UCSD-AML1 (cell line): Measurements from ENCODE around the gene DOCK3.
"Not testable (repeated sequence)": the region's sequence is repeated elsewhere in the genome, so short reads cannot be mapped to it uniquely, and the experiment has no call there.

ENCODE experiments used
- DNase-seq: peaks from one replicate; lab custom pipeline; 2025; ENCODE audit not compliant: unreplicated experiment; lab: John Stamatoyannopoulos, UW

DOCK3 gene

DNA sequence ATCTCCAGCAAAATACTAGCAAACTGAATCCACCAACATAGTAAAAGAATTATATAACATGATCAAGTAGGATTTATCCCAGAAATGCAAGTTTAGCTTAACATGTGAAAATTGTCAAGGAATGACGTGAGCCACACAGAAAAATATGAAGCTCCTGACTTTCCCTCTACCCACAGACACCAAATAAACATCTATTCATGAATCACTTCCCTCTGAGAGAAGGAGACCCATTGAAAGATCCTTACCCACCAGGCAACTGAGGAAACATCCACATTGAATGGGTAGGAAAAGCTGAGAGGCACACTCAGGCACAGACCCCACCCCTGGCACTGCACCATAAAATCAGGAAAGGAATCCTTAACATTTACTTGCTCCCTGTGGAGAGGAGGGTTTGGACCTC, 608.2 kb downstream of the DOCK3 start:
- DNase-seq = no peak

DNA sequence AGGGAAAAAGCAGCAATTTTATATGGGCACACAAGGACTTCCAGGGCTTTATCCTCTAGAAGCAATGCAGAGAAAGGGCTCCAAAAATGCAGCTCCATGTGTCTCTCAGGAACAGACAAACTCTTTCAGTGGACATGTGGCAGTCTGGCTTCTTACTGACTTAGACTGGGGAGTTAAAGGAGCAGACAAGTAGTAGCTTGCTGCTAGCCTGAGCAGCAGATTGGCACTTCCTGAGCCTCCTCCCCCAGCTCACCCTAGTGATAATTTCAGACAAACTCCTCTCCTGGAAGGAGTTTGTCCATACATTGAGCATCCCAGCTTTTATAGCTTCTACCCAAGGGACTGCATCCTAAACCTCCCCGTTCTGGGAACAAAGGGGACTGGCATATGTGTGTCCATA, 608.7 kb downstream of the DOCK3 start:
- no peak for DNase-seq

GRCh38 chr3:51295625-51296024, 620.9 kb downstream of the DOCK3 start:
- no peak for DNase-seq

GRCh38 chr3:51297333-51297732, 622.6 kb downstream of the DOCK3 start:
- DNase-seq = no peak

DNA sequence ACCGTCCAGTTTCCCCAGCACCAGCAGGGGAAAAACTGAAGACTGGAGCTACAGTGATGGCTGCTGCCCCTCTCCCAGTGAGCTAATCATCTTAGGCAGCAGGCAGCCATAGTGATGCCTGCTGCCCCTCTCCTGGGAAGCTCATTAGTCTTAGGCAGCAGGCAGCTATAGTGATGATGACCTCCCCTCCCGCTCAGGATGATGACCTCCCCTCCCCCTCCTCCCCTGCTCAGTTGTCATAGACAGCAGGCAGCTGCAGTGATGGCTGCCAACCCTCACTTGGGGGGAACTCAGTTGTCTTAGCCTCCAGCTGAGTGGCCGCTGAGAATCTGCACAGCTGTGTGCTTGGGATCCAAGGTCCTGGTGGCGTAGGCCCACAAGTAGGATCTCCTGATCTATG, 629.5 kb downstream of the DOCK3 start:
- DNase-seq = no peak

DNA sequence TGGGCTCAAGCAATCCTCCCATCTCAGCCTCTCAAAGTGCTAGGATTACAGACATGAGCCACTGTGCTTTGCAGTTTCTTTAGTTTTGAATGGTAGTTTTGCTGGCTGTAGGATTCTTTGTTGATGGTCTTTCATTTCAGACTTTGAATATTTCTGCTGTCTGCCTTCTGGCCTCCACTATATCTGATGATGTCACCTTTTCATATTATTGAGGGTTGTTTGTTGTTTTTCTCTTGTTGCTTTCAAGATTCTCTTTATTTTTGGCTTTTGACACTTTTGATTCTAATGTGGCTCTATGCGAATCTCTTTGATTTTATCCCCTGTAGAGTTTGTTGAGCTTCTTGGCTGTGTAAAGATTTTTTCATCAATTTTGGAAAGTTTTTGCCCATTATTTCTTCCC, 631.4 kb downstream of the DOCK3 start:
- no peak for DNase-seq

DNA sequence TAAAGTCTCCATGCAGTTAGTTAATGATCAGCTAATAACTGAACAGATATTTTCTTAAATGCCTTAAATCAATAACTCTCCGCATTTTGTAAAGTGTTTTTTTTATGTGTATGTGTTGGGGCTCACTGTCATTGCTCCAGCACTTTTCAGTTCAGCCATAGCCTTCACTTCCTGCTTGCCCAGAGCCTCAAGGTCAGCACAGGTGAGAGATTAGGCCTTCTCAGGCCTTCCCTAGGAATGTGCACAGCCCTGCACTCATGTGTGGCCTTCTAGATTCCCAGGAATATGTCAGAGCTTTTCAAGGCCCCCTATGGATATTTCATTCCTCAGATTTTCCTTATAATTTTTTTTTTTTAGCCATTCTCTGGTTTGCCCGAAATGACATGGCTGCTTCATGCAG, 632.7 kb downstream of the DOCK3 start:
- no peak for DNase-seq

DNA sequence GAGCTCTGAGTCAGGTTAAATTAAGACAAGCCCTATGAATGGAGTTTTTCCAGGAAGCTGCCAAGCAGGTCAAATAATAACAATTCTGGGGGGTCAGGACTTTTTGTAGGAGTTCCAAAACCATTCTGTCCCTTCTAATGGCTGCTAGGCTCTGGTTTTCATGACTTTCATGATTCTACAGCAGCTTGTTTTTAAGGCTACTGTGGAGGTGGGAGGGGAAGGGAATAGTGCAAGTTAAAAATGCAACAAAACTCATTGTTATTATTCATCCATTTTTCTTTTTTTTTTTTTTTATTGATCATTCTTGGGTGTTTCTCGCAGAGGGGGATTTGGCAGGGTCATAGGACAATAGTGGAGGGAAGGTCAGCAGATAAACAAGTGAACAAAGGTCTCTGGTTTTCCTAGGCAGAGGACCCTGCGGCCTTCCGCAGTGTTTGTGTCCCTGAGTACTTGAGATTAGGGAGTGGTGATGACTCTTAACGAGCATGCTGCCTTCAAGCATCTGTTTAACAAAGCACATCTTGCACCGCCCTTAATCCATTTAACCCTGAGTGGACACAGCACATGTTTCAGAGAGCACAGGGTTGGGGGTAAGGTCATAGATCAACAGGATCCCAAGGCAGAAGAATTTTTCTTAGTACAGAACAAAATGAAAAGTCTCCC, 633.3 kb downstream of the DOCK3 start:
- DNase-seq = not testable (repeated sequence)

DNA sequence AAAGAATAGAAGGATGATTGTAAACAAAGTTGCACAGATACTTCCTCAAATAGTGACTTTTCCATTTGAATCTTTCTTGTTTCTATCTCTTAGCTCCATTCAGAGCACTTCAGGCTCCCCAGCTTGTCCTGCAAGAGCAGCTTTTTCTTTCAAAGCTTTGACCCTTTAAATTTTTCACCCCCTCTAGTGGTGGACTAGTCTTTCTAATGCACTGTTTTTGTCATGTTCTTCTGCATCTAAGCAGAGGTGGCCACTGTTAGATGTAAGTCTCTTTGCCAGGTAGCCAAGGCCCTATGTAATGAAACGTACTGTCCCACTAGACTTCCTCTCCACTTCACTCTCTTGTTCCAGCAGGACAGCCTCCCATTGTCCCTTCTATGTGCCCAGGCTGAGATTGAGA, 636.3 kb downstream of the DOCK3 start:
- no peak for DNase-seq

DNA sequence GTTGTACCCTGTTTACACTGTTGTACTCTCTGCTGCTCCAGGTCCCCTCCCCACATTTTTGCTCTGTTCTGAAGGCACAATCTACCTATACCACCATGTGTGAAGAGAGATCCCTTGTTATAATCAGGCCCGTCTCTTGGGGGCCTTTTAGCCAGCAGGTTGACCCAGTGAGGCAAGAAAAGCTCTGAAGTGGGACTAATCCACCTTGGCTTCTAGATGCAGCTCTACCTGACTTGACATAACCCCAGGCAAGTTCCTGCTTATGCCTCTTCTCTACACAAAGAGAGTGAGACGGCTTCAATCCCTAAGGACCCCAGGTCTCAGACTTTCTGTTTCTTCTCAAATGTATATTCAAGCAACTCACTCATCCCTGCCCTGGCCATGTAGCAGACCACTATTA, 653.5 kb downstream of the DOCK3 start:
- DNase-seq = no peak

- DNase-seq = no peak
These were observed 655.3 kb downstream of the DOCK3 start for GRCh38 chr3:51330046-51330445.

- DNase-seq = no peak
These were observed 657.4 kb downstream of the DOCK3 start for GRCh38 chr3:51332156-51332555.

GRCh38 chr3:51333021-51333420, 658.3 kb downstream of the DOCK3 start:
- DNase-seq = no peak

DNA sequence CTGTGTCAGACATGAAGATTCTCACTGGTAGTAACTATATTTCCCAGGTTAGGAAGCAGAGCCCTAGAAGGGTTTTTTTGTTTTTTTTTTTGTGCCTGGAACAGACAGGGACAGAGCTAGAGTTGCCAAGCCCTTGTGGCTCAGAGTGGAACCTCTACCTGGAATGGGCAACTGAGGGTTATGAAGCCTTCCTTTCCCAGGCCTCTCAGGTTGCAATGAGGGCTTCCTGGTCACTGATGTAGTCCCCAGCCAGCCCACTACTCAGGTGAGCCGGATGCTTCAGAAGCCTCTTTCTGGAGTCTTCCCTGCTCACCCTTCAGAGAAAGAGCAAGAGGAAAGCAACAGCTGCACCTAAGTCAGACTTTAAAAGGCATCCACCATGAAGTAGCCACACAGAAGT, 661.5 kb downstream of the DOCK3 start:
- DNase-seq = no peak

DNA sequence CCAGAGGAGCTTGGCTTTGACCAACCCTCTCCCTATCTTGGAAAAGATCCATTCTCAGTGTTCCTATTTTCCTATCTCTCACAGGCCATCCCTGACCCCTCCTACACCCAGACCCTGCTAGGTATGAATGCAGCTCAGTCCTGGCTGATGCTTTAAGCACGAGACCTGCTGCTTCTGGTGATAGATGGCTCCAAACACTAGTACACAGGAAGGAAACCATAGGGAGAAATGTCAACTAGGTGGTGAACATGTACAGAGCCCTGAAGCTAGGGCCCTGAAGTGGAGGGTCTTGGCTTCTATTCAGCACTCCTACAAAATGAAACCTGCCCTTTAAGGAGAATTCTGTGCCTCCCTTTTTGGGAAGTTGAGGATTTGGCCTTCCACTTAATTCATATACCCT, 662.9 kb downstream of the DOCK3 start:
- DNase-seq = no peak

DNA sequence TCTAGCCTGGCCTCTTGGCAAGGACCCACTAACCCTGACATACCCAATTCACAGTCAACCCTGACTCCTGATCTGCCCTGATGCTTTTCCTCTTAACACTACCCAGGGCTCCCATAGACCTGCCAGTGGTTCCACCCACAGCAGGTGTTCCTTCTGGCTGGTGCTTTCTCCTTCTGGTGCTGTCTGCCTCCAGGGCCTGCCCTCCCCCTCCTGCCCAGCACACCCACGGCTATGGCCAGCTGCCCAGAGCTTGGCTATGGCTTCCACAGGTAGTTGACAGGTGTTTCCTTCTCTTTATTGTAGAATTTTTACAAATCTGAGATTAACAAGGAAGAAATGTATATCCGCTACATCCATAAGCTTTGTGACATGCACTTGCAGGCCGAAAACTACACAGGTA, 663.9 kb downstream of the DOCK3 start:
- no peak for DNase-seq

- no peak for DNase-seq
These were observed 665.5 kb downstream of the DOCK3 start for GRCh38 chr3:51340013-51340829.

DNA sequence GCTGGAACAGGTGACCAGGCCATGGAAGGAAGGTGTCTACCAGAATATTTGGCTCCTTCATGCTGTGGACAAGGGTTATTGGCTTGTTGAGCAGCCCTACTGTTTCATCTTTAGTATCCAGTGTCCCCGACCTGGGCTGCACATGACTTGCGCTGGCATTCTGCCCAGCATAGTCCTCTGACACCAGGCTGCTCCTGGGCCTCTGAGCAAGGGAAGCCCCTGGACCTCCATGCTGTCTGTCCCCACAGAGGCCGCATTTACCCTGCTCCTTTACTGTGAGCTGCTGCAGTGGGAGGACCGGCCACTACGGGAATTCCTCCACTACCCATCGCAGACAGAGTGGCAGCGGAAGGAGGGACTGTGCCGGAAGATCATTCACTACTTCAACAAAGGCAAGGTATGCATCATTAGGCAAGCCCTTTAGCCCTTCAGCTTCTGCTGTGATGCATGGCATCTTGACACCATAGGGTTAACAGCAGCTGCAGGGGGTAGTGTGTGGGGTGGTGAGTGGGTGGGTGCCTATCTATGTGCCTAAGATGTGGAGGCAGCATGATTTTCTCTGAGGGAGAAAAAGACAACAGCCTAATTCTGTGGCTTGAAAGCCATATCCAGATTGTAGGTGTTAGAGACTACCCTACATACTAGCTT, 666.4 kb downstream of the DOCK3 start:
- no peak for DNase-seq

DNA sequence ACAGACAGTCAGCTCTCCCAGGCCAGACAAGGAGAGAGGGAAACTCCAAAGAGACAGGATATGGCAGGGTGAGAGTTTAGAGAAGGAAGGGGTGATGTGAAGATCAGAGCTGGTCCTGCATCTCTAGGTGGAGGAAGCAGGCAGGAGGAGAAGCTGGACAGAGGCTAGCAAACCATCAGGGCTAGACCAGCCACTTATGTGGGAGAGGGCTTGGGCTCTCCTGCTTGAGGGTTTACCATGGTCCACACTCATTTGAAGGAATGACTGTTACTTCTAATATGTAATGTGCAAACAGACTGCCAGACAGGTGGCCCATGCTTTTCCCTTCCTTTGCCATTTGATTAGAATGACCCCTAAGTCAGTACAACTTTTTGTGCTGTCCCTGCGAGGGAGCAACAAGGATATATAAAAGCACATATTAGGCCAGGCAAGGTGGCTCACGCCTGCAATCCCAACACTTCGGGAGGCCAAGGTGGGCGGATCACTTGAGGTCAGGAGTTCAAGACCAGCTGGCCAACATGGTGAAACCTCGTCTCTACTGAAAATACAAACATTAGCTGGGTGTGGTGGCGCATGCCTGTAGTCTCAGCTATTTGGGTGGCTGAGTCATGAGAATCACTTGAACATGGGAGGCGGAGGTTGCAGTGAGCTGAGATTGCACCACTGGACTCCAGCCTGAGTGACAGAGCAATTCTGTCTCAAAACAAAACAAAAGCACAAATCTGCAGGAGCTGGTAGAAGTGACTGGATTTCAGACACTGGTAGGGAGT, 669.4 kb downstream of the DOCK3 start:
- DNase-seq = no peak

DNA sequence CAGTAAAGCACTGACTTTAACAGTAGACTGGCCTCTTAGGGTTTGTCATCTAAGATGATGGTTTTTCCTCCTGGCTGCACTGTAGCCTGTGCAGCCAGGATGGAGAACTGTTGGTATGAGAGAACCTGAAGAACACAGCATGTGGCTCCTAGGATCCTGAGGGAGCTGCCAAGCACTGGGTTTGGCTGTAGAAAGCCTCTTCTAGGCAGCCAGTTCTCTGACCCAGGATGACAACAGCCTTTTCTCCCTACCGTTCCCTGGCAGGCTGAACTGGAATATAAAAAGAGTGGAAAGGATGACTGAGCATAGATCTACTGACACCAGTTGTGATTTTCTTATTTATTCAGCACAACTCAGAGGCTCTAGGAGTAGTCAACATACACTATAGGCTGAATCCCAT, 676.0 kb downstream of the DOCK3 start:
- no peak for DNase-seq

GRCh38 chr3:51353131-51353530, 678.4 kb downstream of the DOCK3 start:
- DNase-seq = no peak
